Adrenal gland (tissue), 12 donors: ENCODE data around the gene C9orf50. TPM values are rescaled to one million over a fixed set of nuclear protein-coding genes. Genes with fewer than 3 reads are reported as not detected.
"Not testable (repeated sequence)": the region's sequence is repeated elsewhere in the genome, so short reads cannot be mapped to it uniquely, and the experiment has no call there.

Experiments used
- DNase-seq, 7 donors: peaks; one replicate each; pipeline ENCODE4 v3.0.0-alpha.2; 2019 to 2020
- H3K27ac ChIP-seq, 5 donors: fragments of 200-600 bp; sonication (generic) in 4 of 5; 1 replicate in 3 of 5; 2 replicates in 2 of 5; pipeline versions ENCODE4 v1.5.1 to v1.8.0; 2016 to 2020; ENCODE audit warnings: mild to moderate bottlenecking in 1 of 5
- H3K27me3 ChIP-seq: fragments of 200-600 bp; 2 replicates; pipeline ENCODE4 v1.8.0; 2021
- H3K36me3 ChIP-seq, 2 donors: fragments of 200-600 bp; replicated peaks in 1 of 2; 1 replicate in 1 of 2; 2 replicates in 1 of 2; pipeline versions ENCODE4 v1.5.1 to v1.8.0; 2018 to 2022
- H3K4me1 ChIP-seq, 2 donors: fragments of 200-600 bp; replicated peaks in 1 of 2; 1 replicate in 1 of 2; 2 replicates in 1 of 2; pipeline versions ENCODE4 v1.5.1 to v1.8.0; 2018 to 2021
- H3K4me3 ChIP-seq, 4 donors: fragments of 200-600 bp; sonication (generic) in 3 of 4; one replicate each; pipeline ENCODE4 v1.5.1; 2016 to 2018
- H3K9me3 ChIP-seq, 3 donors: fragments of 200-600 bp; sonication (generic) in 1 of 3; replicated peaks in 1 of 3; 1 replicate in 2 of 3; 2 replicates in 1 of 3; pipeline versions ENCODE4 v1.5.1 to v1.8.0; 2016 to 2021
- POLR2A ChIP-seq, 2 donors: fragments of 450-650 bp; IDR thresholded peaks; one replicate each; pipeline ENCODE4 v1.6.1; 2017; ENCODE audit warnings: antibody characterized with exemption in 2 of 2, mild to moderate bottlenecking in 2 of 2, moderate library complexity in 1 of 2
- whole genome bisulfite sequencing, 4 donors: extraction: QIAGEN DNeasy Blood & Tissue Kit in 2 of 4; methylation state at CpG; one replicate each; pipeline versions ENCODE4 v1.1.5 to v1.1.7; 2013 to 2017; 5-methylcytosine and 5-hydroxymethylcytosine counted together
- intact Hi-C, 2 donors: fragments of 100-400 bp; cut with DNase I; formaldehyde crosslinking; loops; one replicate each; pipeline versions ENCODE4 v1.14.1 to v1.15.0; 2022 to 2023
- polyA plus RNA-seq, 3 donors: library from polyadenylated mRNA; stranded (reverse); fragments of 200-250 nt in 2 of 3; fragments of 350-450 nt in 1 of 3; fragmentation: Illumina TruSeq in 1 of 3; extraction: RNeasy Lipid Tissue Mini Kit (QIAGEN cat#74804) in 1 of 3; gene quantifications; one replicate each; pipeline ENCODE4 v1.2.3, GENCODE V29; 2013 to 2014
- total RNA-seq, 9 donors: library from RNA; depleted of rRNA in 4 of 9; stranded (reverse); fragments of >200 nt in 4 of 9; fragments of 120-200 nt in 1 of 9; fragmentation: NEBNext Ultra II Directional in 1 of 9; extraction: Animal tissue kit (Norgen Biotek cat#: 25700) in 1 of 9; gene quantifications; one replicate each; pipeline versions ENCODE4 v1.1.0 to v1.2.4, GENCODE V29; 2013 to 2023
- TF ChIP-seq, protein P1 (sequence below), 6 experiments: fragments of 450-650 bp in 4 of 6; fragments of 200-600 bp in 2 of 6; sonication (generic) in 1 of 6; IDR thresholded peaks; 1 replicate in 5 of 6; 2 replicates in 1 of 6; pipeline versions ENCODE4 v1.5.1 to v1.8.0; 2016 to 2021; ENCODE audit warnings: antibody characterized with exemption in 6 of 6, mild to moderate bottlenecking in 2 of 6, moderate library complexity in 1 of 6
- donor health status: healthy with polysubstance abuse.
- donor health status: Bipolar disorder and iron deficiency.
- donor health status: DM: yes; HTN: yes; CAD: no.
- donor health status: DM: no; HTN: no; CAD: no.
- donor health status: DM: no; HTN: no; CAD: no.
- donor health status: DM: yes; HTN: yes; CAD: no.

C9orf50 gene
- total and polyA plus RNA-seq, 12 donors = 0.11 to 0.74 (median 0.37) TPM; not detected in 7

DNA sequence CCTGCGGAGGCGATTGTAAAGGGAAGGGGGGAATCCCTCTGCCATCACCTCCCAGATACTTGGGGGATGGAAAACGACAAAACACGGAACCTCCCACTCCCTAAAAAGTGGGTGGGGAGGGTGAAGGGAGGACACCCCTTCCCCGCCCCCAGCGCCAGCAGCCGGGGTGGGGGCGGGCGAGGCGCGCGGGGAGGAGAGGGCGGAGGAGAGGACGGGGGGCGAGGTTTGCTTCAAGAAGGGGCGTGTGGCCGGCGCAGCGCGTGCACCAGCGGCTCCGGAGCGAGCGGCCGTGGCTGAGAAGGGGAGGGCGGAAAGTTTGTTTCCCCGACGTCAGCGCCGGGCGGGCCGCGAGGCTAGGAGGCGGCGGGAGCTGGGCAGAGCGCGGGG is 44.5 kb upstream of the C9orf50 start, which contains the start of gene PRRX2:
Gene PRRX2, plus strand, starts transcription at position 259 of the 387 bp plus-strand sequence. CDS start 221 bp downstream, outside the sequence.
- Histone ChIP-seq H3K27ac (peak within 1 kb of the TSS in 1 of 5 donors; percentile 5), H3K9me3 (no peaks in the 10 kb centered on the region), H3K36me3 (no peaks in the 10 kb centered on the region), H3K4me1 (peaks cover 0 to 5% of the 10 kb centered on the region in 2 donors), H3K4me3 (peak within 1 kb of the TSS in 2 of 4 donors; percentile 19 to 56), H3K27me3 (peaks cover 5% of the 10 kb centered on the region)
- TF ChIP-seq, protein P1, sequence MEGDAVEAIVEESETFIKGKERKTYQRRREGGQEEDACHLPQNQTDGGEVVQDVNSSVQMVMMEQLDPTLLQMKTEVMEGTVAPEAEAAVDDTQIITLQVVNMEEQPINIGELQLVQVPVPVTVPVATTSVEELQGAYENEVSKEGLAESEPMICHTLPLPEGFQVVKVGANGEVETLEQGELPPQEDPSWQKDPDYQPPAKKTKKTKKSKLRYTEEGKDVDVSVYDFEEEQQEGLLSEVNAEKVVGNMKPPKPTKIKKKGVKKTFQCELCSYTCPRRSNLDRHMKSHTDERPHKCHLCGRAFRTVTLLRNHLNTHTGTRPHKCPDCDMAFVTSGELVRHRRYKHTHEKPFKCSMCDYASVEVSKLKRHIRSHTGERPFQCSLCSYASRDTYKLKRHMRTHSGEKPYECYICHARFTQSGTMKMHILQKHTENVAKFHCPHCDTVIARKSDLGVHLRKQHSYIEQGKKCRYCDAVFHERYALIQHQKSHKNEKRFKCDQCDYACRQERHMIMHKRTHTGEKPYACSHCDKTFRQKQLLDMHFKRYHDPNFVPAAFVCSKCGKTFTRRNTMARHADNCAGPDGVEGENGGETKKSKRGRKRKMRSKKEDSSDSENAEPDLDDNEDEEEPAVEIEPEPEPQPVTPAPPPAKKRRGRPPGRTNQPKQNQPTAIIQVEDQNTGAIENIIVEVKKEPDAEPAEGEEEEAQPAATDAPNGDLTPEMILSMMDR (IDR thresholded peaks at IDR 0.05) = no peak
- TF ChIP-seq POLR2A (IDR thresholded peaks at IDR 0.05) = no peak
- WGBS, 4 donors = 0 to 2% (median 2%) methylated on average over 4 to 34 of the region's 37 CpGs; no CpG with 5 or more reads in 1 of the 4 donors
- DNase-seq = peak in 1 of 7 donors; percentile 15
- intact Hi-C loops = no loop called here

DNA sequence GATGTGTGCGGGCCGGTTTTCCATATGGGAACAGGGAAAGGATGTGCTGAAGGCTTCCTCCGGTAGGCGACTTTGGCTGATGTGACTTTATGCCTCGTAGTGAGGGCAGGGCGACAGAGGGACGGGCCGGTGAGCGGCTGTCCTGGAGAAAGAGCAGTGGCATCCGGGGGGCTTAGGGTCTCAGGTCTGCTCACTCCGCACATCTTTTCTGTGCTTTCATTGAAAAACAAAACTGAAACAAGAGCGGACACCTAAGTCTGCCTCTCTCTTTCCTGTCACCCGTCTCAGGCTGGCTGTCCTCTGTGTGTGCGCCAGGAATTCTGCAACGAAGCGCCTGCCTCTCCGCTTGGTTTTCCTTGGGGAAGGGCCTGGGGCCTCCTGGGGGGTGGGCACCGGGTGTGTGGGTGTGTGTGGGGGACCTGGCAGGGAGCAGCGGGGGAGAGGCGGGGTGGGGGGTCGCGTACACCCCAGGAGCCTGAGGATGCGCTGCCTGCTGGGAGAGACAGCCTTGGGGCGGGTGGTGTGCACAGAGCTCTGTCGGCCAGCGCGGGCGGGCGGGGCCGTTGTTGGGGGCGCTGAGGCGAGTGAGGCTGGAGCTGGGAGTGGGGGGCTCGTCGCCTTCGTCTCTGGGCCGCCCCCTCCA is 44.0 kb upstream of the C9orf50 start:
- no peak for DNase-seq
- intact Hi-C loops = no loop called here
- Histone ChIP-seq H3K9me3 (no peaks in the 10 kb centered on the region), H3K36me3 (no peaks in the 10 kb centered on the region), H3K4me1 (peaks cover 0 to 5% of the 10 kb centered on the region in 2 donors), H3K4me3 (peak overlapping the region in 2 of 4 donors; percentile 19 to 56), H3K27me3 (peaks cover 5% of the 10 kb centered on the region), H3K27ac (peak overlapping the region in 1 of 5 donors; percentile 5)
- WGBS, 4 donors = 17 to 31% (median 19%) methylated on average over 13 to 36 of the region's 36 CpGs
- TF ChIP-seq, protein P1 (IDR thresholded peaks at IDR 0.05) = no peak
- no peak for TF ChIP-seq POLR2A (IDR thresholded peaks at IDR 0.05)

DNA sequence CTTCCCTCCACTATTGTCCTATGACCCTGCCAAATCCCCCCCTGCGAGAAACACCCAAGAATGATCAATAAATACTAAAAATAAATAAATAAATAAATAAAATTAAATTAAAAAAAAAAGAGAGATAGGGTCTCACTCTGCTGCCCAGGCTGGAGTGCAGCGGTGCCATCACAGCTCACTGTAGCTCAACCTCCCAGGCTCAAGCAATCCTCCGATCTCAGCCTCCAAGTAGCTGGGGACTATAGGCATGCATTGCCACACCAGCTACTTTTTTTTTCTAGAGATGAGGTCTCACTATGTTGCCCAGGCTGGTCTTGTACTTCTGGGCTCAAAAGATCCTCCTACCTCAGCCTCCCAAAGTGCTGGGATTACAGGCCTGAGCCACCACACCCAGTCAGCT is 41.3 kb upstream of the C9orf50 start:
- H3K4me1 ChIP-seq, H3K9me3 ChIP-seq, H3K36me3 ChIP-seq, H3K4me3 ChIP-seq, DNase-seq, intact Hi-C loops, H3K27ac ChIP-seq, H3K27me3 ChIP-seq: not testable (repeated sequence)
- 62 to 80% (median 68%) methylated on average over 3 of the region's 3 CpGs for WGBS, 4 donors

DNA sequence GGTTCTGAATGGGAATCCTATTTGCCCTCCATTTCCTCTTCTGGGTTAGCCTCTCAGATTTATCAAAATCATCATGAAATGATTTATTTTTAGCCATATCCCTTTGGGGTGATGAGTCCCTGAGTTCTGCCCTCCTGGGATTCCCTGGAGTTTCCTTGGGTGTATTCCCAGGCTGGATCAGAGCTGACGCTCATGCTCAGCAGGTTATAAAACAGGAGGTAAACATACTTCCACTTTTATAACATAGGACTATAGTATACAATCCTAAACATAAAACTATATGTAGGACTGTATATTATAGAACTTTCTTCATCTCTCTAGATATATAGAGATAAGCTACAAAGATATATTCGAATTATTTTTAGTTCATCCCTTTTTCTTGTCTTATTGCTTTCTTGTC is 40.1 kb upstream of the C9orf50 start:
- intact Hi-C loops = no loop called here
- no peak for TF ChIP-seq POLR2A (IDR thresholded peaks at IDR 0.05)
- TF ChIP-seq, protein P1 (IDR thresholded peaks at IDR 0.05) = no peak
- H3K9me3 ChIP-seq = no peaks in the 10 kb centered on the region
- H3K4me1 ChIP-seq = peaks cover 0 to 5% of the 10 kb centered on the region in 2 donors
- no peak for DNase-seq
- no peaks in the 10 kb centered on the region for H3K27me3 ChIP-seq
- 80 to 87% (median 84%) methylated on average over 2 of the region's 2 CpGs for WGBS, 4 donors
- H3K36me3 ChIP-seq = no peaks in the 10 kb centered on the region
- H3K27ac ChIP-seq = no peak overlapping the region
- no peak overlapping the region for H3K4me3 ChIP-seq
